VCaP (cell line): Measurements from ENCODE around the gene TNS3.
"Not testable (repeated sequence)": the region's sequence is repeated elsewhere in the genome, so short reads cannot be mapped to it uniquely, and the experiment has no call there.

Experiments used
- H3K27ac ChIP-seq: fragments of 450-650 bp; 2 replicates; pipeline ENCODE4 v1.5.1; 2017
- CTCF ChIP-seq: fragments of 450-650 bp; conservative IDR thresholded peaks from 2 replicates; pipeline ENCODE4 v1.5.1; 2017; ENCODE audit warnings: mild to moderate bottlenecking, moderate library complexity

Gene TNS3

GRCh38 chr7:47610506-47611044, 28.7 kb upstream of the TNS3 start:
- TF ChIP-seq CTCF, result no peak
- peak overlapping the region; percentile 3; the same call in 1 of the 2 replicates for H3K27ac ChIP-seq

- no peak overlapping the region for H3K27ac ChIP-seq
- no peak for TF ChIP-seq CTCF
Observed at GRCh38 chr7:47609803-47610452, 28.0 kb upstream of the TNS3 start.

GRCh38 chr7:47606593-47607046, 24.7 kb upstream of the TNS3 start:
- H3K27ac ChIP-seq, result not testable (repeated sequence)

- no peak overlapping the region for H3K27ac ChIP-seq
Observed at GRCh38 chr7:47605816-47606575, 24.1 kb upstream of the TNS3 start.

GRCh38 chr7:47604496-47604890, 22.6 kb upstream of the TNS3 start:
- no peak overlapping the region for H3K27ac ChIP-seq
- TF ChIP-seq CTCF, result no peak

More at GRCh38 chr7:47605816-47606575, 24.1 kb upstream of the TNS3 start:
- TF ChIP-seq CTCF, result no peak

GRCh38 chr7:47603514-47604255, 21.8 kb upstream of the TNS3 start:
- not testable (repeated sequence) for H3K27ac ChIP-seq

- no peak overlapping the region for H3K27ac ChIP-seq
Observed at GRCh38 chr7:47602272-47603004, 20.5 kb upstream of the TNS3 start.

More at GRCh38 chr7:47602272-47603004, 20.5 kb upstream of the TNS3 start:
- TF ChIP-seq CTCF, result no peak
